Measurements from ENCODE around the gene CCL5. TPM values are rescaled to one million over a fixed set of nuclear protein-coding genes. Genes with fewer than 3 reads are reported as not detected.

CCL5 gene
- total and polyA plus RNA-seq, 2 donors (not counting 1 experiment from before 2014, with no cell fraction given): 2.9 to 5.3 TPM

DNA sequence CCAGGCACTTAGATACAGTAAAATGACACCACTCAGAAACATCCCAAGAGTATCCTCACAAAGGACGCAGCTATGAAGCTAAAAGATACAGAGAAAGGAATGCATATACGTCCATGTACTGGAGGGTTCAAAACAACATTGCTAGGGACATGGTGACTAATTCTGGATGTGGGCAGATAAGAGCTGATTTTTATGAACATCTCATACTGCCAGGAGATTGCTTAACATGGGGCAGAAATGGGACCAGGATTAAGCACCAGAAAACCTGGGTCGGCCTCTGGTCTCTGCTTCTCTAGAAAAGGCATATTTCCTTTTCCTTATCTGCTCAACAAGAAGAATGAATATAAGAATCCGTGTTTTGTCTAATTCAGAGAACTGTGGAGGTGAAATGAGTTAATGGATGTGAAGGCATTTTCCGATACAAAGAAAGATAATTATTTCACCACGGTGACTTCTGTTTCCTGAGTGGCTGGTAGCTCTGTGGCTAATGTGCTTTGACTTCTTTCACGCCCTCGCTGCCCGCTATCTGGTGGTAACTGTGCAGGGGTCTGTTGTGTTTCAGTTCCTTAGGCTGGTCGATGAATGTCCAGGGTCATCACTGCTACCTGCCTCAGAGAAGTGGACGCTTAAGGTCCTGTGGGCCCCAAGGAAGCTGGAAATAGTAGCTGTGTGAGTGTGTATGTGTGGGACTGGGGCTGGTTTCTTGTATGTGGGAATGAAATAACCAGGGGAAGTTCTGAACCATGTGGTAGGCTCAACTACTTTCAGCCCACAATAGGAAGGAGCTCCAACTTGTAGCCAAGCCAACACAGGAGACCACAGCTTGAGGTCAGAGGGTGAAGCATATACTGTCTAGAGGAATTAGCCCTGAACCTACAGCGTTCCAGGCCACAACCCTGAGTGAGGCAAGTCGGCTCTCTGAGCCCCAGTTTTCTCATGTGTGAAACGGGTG lies 15.8 kb upstream of the CCL5 start:
- no peaks in the 10 kb centered on the region for H3K4me1 Mint-ChIP-seq
- WGBS (ENCODE audit: insufficient coverage): 15% methylated on average over 8 of the region's 14 CpGs
- Histone ChIP-seq H3K27ac (ENCODE audit: low read length in 2 of 2) (no peak overlapping the region), H3K27me3 (replicated peaks in 1 of 4; ENCODE audit: control extremely low read depth in 1 of 4, control insufficient read depth in 3 of 4, insufficient read depth in 4 of 4, low read length in 3 of 4) (peaks cover 0 to 6% (median 2%) of the 10 kb centered on the region in 4 experiments), H3K4me2 (replicated peaks; ENCODE audit: low read depth, low read length, poor library complexity, severe bottlenecking) (no peak overlapping the region), H4K20me1 (ENCODE audit: control insufficient read depth, insufficient read depth, low read length, poor library complexity, severe bottlenecking) (no peaks in the 10 kb centered on the region), H2AFZ (ENCODE audit: insufficient read depth, low read depth, low read length, poor library complexity, severe bottlenecking) (no peak overlapping the region), H3K4me3 (ENCODE audit: control extremely low read depth in 1 of 5, extremely low read depth in 1 of 5, insufficient read depth in 1 of 5, low read depth in 2 of 5, low read length in 4 of 5) (no peak overlapping the region), H3K4me1 (ENCODE audit: control insufficient read depth in 2 of 2, insufficient read depth in 2 of 2, low read length in 2 of 2) (no peaks in the 10 kb centered on the region), H3K9me3 (ENCODE audit: control extremely low read depth in 1 of 3, control insufficient read depth in 2 of 3, insufficient read depth in 1 of 3, low read length in 2 of 3) (peaks cover 0 to 2% (median 0%) of the 10 kb centered on the region in 3 donors), H3K36me3 (replicated peaks in 1 of 2; ENCODE audit: control extremely low read depth in 1 of 2, control insufficient read depth in 1 of 2, extremely low read depth in 1 of 2, insufficient read depth in 2 of 2, low read length in 1 of 2) (no peaks in the 10 kb centered on the region), H3K9ac (ENCODE audit: low read length) (no peak overlapping the region), H3K79me2 (ENCODE audit: control insufficient read depth, insufficient read depth, low read length) (no peaks in the 10 kb centered on the region)
- H3K9me3 Mint-ChIP-seq (ENCODE audit: insufficient read depth): no peaks in the 10 kb centered on the region
- no peak for DNase-seq
- intact Hi-C loops (cut with micrococcal nuclease): no loop called here
- POLR2A ChIA-PET: no interaction called here
- no peak for ATAC-seq (ENCODE audit: low read depth)
- no peak for TF ChIP-seq EZH2 (IDR thresholded peaks at IDR 0.05; ENCODE audit: borderline replicate concordance, insufficient read depth, low read depth, low read length, poor library complexity, severe bottlenecking)
- TF ChIP-seq CTCF (IDR thresholded peaks at IDR 0.05): no peak
- no peak overlapping the region for H3K4me3 Mint-ChIP-seq
- CTCF ChIA-PET: no interaction called here
- H3K27ac Mint-ChIP-seq: no peak overlapping the region
- H3K27me3 Mint-ChIP-seq: peaks cover 13% of the 10 kb centered on the region

DNA sequence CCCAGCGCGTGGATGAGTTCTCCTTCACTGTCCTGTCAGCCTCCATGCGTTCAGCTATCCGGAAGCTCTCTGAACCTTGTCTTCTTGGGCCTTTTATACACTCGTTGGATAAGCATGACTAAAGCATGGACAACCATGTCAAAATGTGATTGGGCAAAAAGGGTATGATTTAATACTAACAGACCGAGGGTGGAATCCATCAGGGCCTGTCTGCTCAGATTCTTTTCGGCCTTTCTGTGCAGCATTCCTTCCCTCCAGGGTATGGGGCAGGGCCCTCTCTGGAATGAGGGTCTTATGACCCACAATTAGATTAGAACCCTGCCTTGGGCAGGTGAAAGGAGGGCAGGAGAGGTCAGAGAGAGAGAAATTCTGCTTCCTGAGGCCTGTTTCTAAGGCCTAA lies 14.0 kb upstream of the CCL5 start:
- intact Hi-C loops (cut with micrococcal nuclease): no loop called here
- Mint-ChIP-seq H3K4me1 (no peaks in the 10 kb centered on the region), H3K9me3 (ENCODE audit: insufficient read depth) (no peaks in the 10 kb centered on the region), H3K27ac (no peak overlapping the region), H3K4me3 (no peak overlapping the region), H3K27me3 (peaks cover 6% of the 10 kb centered on the region)
- no peak overlapping the region for H3K4me3 ChIP-seq (ENCODE audit: control extremely low read depth in 1 of 5, extremely low read depth in 1 of 5, insufficient read depth in 1 of 5, low read depth in 2 of 5, low read length in 4 of 5)
- 98% methylated on average over 6 of the region's 7 CpGs for WGBS (ENCODE audit: insufficient coverage)
- peaks cover 0 to 6% (median 2%) of the 10 kb centered on the region in 4 experiments for H3K27me3 ChIP-seq (replicated peaks in 1 of 4; ENCODE audit: control extremely low read depth in 1 of 4, control insufficient read depth in 3 of 4, insufficient read depth in 4 of 4, low read length in 3 of 4)
- ATAC-seq (ENCODE audit: low read depth) (no peak), DNase-seq (no peak)
- H3K27ac ChIP-seq (ENCODE audit: low read length in 2 of 2): no peak overlapping the region
- peaks cover 0 to 2% (median 0%) of the 10 kb centered on the region in 3 donors for H3K9me3 ChIP-seq (ENCODE audit: control extremely low read depth in 1 of 3, control insufficient read depth in 2 of 3, insufficient read depth in 1 of 3, low read length in 2 of 3)
- no peaks in the 10 kb centered on the region for H3K79me2 ChIP-seq (ENCODE audit: control insufficient read depth, insufficient read depth, low read length)
- ChIA-PET POLR2A (no interaction called here), CTCF (no interaction called here)
- no peaks in the 10 kb centered on the region for H3K4me1 ChIP-seq (ENCODE audit: control insufficient read depth in 2 of 2, insufficient read depth in 2 of 2, low read length in 2 of 2)
- H3K36me3 ChIP-seq (replicated peaks in 1 of 2; ENCODE audit: control extremely low read depth in 1 of 2, control insufficient read depth in 1 of 2, extremely low read depth in 1 of 2, insufficient read depth in 2 of 2, low read length in 1 of 2): no peaks in the 10 kb centered on the region
- no peak overlapping the region for H3K9ac ChIP-seq (ENCODE audit: low read length)
- no peaks in the 10 kb centered on the region for H4K20me1 ChIP-seq (ENCODE audit: control insufficient read depth, insufficient read depth, low read length, poor library complexity, severe bottlenecking)
- no peak overlapping the region for H2AFZ ChIP-seq (ENCODE audit: insufficient read depth, low read depth, low read length, poor library complexity, severe bottlenecking)
- TF ChIP-seq CTCF (IDR thresholded peaks at IDR 0.05) (no peak), EZH2 (IDR thresholded peaks at IDR 0.05; ENCODE audit: borderline replicate concordance, insufficient read depth, low read depth, low read length, poor library complexity, severe bottlenecking) (no peak)
- H3K4me2 ChIP-seq (replicated peaks; ENCODE audit: low read depth, low read length, poor library complexity, severe bottlenecking): no peak overlapping the region

Data from B cell (primary cell).